HEK293 (cell line): Measurements from ENCODE around the gene COX6A2.
A peak's percentile ranks its signal among the peaks of the same experiment; 100 is the strongest.

Experiments used
- CTCF ChIA-PET: fragments of 350-600 bp; formaldehyde crosslinking; extraction: SDS; loops from one replicate; lab custom pipeline; 2021; ENCODE audit warnings: antibody characterized with exemption; lab: Yijun Ruan, JAX
- POLR2A ChIA-PET: fragments of 300-600 bp; formaldehyde crosslinking; extraction: SDS; loops from one replicate; lab custom pipeline; 2020; ENCODE audit warnings: antibody characterized with exemption, inconsistent platforms; lab: Yijun Ruan, JAX
- H3K27ac ChIP-seq: fragments of 200-500 bp; sonication (Bioruptor generic); 2 replicates; pipeline ENCODE4 v1.5.1; 2014; ENCODE audit warnings: low read depth, low read length, control low read depth, inconsistent platforms; ENCODE audit errors: extremely low read depth
- H3K36me3 ChIP-seq, 2 experiments: fragments of 200-500 bp in 1 of 2; sonication (Bioruptor generic) in 1 of 2; 1 replicate in 1 of 2; 2 replicates in 1 of 2; pipeline ENCODE4 v1.5.1; 2014 to 2017; ENCODE audit warnings: inconsistent platforms in 2 of 2, low read length in 2 of 2; ENCODE audit not compliant: control insufficient read depth in 2 of 2, insufficient read depth in 1 of 2
- H3K4me1 ChIP-seq: fragments of 200-500 bp; sonication (Bioruptor generic); 2 replicates; pipeline ENCODE4 v1.5.1; 2014; ENCODE audit warnings: mild to moderate bottlenecking, low read length, inconsistent platforms; ENCODE audit not compliant: control insufficient read depth, insufficient read depth
- H3K4me3 ChIP-seq: 2 replicates; pipeline ENCODE4 v1.5.1; 2011; ENCODE audit warnings: low read depth, mild to moderate bottlenecking, control low read depth, low read length, moderate library complexity
- H3K9me3 ChIP-seq: fragments of 200-500 bp; sonication (Bioruptor generic); 2 replicates; pipeline ENCODE4 v1.5.1; 2014; ENCODE audit warnings: low read depth, low read length, inconsistent platforms; ENCODE audit not compliant: control insufficient read depth, insufficient read depth
- GLIS1 ChIP-seq: fragments of 450-650 bp; formaldehyde crosslinking; IDR thresholded peaks from 2 replicates; pipeline ENCODE4 v1.5.1; 2016; ENCODE audit warnings: missing biosample characterization, missing genetic modification characterization
- HOXA7 ChIP-seq: sonication (generic); formaldehyde crosslinking; IDR thresholded peaks from 2 replicates; pipeline ENCODE4 v1.8.1; 2022; ENCODE audit warnings: missing genetic modification reagents, borderline replicate concordance
- IKZF3 ChIP-seq: fragments of 450-650 bp; IDR thresholded peaks from 2 replicates; pipeline ENCODE4 v1.5.0; 2018; ENCODE audit warnings: missing biosample characterization, mild to moderate bottlenecking, missing genetic modification characterization, moderate library complexity
- SP2 ChIP-seq: fragments of 450-650 bp; formaldehyde crosslinking; IDR thresholded peaks from 2 replicates; pipeline ENCODE4 v1.5.1; 2016; ENCODE audit warnings: missing biosample characterization, missing genetic modification characterization
- SP3 ChIP-seq: fragments of 450-650 bp; formaldehyde crosslinking; IDR thresholded peaks from 2 replicates; pipeline ENCODE4 v1.5.1; 2016; ENCODE audit warnings: missing biosample characterization, missing genetic modification characterization
- ZBTB10 ChIP-seq: fragments of 450-650 bp; formaldehyde crosslinking; IDR thresholded peaks from 2 replicates; pipeline ENCODE4 v1.5.1; 2016; ENCODE audit warnings: missing biosample characterization, missing genetic modification characterization
- ZBTB20 ChIP-seq: fragments of 450-650 bp; formaldehyde crosslinking; IDR thresholded peaks from 2 replicates; pipeline ENCODE4 v1.5.1; 2016; ENCODE audit warnings: missing biosample characterization, missing genetic modification characterization
- ZBTB8A ChIP-seq: fragments of 450-650 bp; formaldehyde crosslinking; IDR thresholded peaks from 2 replicates; pipeline ENCODE4 v1.5.1; 2016; ENCODE audit warnings: missing biosample characterization, missing genetic modification characterization
- ZNF19 ChIP-seq: fragments of 450-650 bp; formaldehyde crosslinking; IDR thresholded peaks from 2 replicates; pipeline ENCODE4; 2016; ENCODE audit warnings: missing biosample characterization, missing genetic modification characterization, low read depth
- ZNF214 ChIP-seq: fragments of 450-650 bp; formaldehyde crosslinking; IDR thresholded peaks from 2 replicates; pipeline ENCODE4 v1.5.1; 2017; ENCODE audit warnings: missing biosample characterization, mild to moderate bottlenecking, missing genetic modification characterization, borderline replicate concordance
- ZNF24 ChIP-seq: fragments of 450-650 bp; formaldehyde crosslinking; IDR thresholded peaks from 2 replicates; pipeline ENCODE4 v1.5.1; 2016; ENCODE audit warnings: missing biosample characterization, missing genetic modification characterization
- ZNF341 ChIP-seq: fragments of 450-650 bp; formaldehyde crosslinking; IDR thresholded peaks from 2 replicates; pipeline ENCODE4; 2016; ENCODE audit warnings: low read depth, missing biosample characterization, missing genetic modification characterization
- ZNF366 ChIP-seq: fragments of 450-650 bp; formaldehyde crosslinking; conservative IDR thresholded peaks from 2 replicates; pipeline ENCODE4 v1.5.1; 2016; ENCODE audit warnings: missing biosample characterization, missing genetic modification characterization
- ZNF449 ChIP-seq: fragments of 450-650 bp; formaldehyde crosslinking; IDR thresholded peaks from 2 replicates; pipeline ENCODE4 v1.5.1; 2017; ENCODE audit warnings: missing biosample characterization, mild to moderate bottlenecking, missing genetic modification characterization, moderate library complexity
- ZNF544 ChIP-seq: fragments of 450-650 bp; formaldehyde crosslinking; IDR thresholded peaks from 2 replicates; pipeline ENCODE4 v1.5.0; 2017; ENCODE audit warnings: missing biosample characterization, missing genetic modification characterization
- ZNF610 ChIP-seq: fragments of 450-650 bp; formaldehyde crosslinking; IDR thresholded peaks from 2 replicates; pipeline ENCODE4 v1.5.1; 2016; ENCODE audit warnings: missing biosample characterization, missing genetic modification characterization, borderline replicate concordance
- ZNF692 ChIP-seq: fragments of 450-650 bp; formaldehyde crosslinking; IDR thresholded peaks from 2 replicates; pipeline ENCODE4 v1.5.1; 2016; ENCODE audit warnings: missing biosample characterization, missing genetic modification characterization
- TF ChIP-seq, protein P1 (sequence below): fragments of 450-650 bp; formaldehyde crosslinking; IDR thresholded peaks from 2 replicates; pipeline ENCODE4 v1.5.1; 2016; ENCODE audit warnings: missing biosample characterization, missing genetic modification characterization, low read depth
- TF ChIP-seq, protein P2 (sequence below): fragments of 450-650 bp; formaldehyde crosslinking; IDR thresholded peaks from 2 replicates; pipeline ENCODE4 v1.5.1; 2016; ENCODE audit warnings: missing biosample characterization, missing genetic modification characterization
- TF ChIP-seq, protein P3 (sequence below): fragments of 450-650 bp; formaldehyde crosslinking; IDR thresholded peaks from 2 replicates; pipeline ENCODE4 v1.5.1; 2016; ENCODE audit warnings: missing biosample characterization, missing genetic modification characterization, borderline replicate concordance

The COX6A2 gene

GRCh38 chr16:31407406-31407805 lies 20.8 kb downstream of the COX6A2 start (continued):
- TF ChIP-seq ZBTB10 (tag by site-specific recombination) (no peak), ZNF610 (tag by site-specific recombination) (no peak)

- Histone ChIP-seq H3K27ac (no peak overlapping the region; the same call in 1 of the 2 replicates), H3K36me3 (peaks cover 0 to 25% of the 10 kb centered on the region in 2 experiments; a peak in 1 of 3 replicates), H3K4me3 (peak overlapping the region; percentile 6), H3K4me1 (no peaks in the 10 kb centered on the region), H3K9me3 (no peaks in the 10 kb centered on the region)
- ChIA-PET CTCF (interaction anchor here (0.6 to 1.3 kb wide), 2 partner anchors 21 to 262 kb away, joined by 3 read pairs; no protein-coding TSS in a partner anchor), POLR2A (interaction anchor here (0.6 kb wide), 1 partner anchor 384 kb away, joined by 4 read pairs; no protein-coding TSS in a partner anchor)
- TF ChIP-seq ZNF19 (tag by site-specific recombination), result no peak
- TF ChIP-seq HOXA7 (CRISPR knock-in tag), result no peak
- TF ChIP-seq, protein P1, sequence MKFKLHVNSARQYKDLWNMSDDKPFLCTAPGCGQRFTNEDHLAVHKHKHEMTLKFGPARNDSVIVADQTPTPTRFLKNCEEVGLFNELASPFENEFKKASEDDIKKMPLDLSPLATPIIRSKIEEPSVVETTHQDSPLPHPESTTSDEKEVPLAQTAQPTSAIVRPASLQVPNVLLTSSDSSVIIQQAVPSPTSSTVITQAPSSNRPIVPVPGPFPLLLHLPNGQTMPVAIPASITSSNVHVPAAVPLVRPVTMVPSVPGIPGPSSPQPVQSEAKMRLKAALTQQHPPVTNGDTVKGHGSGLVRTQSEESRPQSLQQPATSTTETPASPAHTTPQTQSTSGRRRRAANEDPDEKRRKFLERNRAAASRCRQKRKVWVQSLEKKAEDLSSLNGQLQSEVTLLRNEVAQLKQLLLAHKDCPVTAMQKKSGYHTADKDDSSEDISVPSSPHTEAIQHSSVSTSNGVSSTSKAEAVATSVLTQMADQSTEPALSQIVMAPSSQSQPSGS, result no peak
- TF ChIP-seq ZBTB20 (tag by site-specific recombination), result 0 out of 2 replicates have a peak, but pooled peaks have one; percentile 3
- TF ChIP-seq ZNF366, result peak; percentile 99
- no peak for TF ChIP-seq ZNF544 (tag by site-specific recombination)
- no peak for TF ChIP-seq GLIS1
- TF ChIP-seq, protein P2, sequence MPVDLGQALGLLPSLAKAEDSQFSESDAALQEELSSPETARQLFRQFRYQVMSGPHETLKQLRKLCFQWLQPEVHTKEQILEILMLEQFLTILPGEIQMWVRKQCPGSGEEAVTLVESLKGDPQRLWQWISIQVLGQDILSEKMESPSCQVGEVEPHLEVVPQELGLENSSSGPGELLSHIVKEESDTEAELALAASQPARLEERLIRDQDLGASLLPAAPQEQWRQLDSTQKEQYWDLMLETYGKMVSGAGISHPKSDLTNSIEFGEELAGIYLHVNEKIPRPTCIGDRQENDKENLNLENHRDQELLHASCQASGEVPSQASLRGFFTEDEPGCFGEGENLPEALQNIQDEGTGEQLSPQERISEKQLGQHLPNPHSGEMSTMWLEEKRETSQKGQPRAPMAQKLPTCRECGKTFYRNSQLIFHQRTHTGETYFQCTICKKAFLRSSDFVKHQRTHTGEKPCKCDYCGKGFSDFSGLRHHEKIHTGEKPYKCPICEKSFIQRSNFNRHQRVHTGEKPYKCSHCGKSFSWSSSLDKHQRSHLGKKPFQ (tag by site-specific recombination), result no peak
- no peak for TF ChIP-seq ZNF214 (tag by site-specific recombination)
- no peak for TF ChIP-seq ZNF449
- TF ChIP-seq ZNF341 (tag by site-specific recombination), result peak; percentile 36; the same call in 1 of the 2 replicates
- peak; percentile 93 for TF ChIP-seq SP3 (tag by site-specific recombination)
- peak; percentile 44 for TF ChIP-seq ZNF692 (tag by site-specific recombination)
- TF ChIP-seq IKZF3 (tag by site-specific recombination), result peak; percentile 98
- TF ChIP-seq ZNF24, result peak; percentile 93
- TF ChIP-seq, protein P3, sequence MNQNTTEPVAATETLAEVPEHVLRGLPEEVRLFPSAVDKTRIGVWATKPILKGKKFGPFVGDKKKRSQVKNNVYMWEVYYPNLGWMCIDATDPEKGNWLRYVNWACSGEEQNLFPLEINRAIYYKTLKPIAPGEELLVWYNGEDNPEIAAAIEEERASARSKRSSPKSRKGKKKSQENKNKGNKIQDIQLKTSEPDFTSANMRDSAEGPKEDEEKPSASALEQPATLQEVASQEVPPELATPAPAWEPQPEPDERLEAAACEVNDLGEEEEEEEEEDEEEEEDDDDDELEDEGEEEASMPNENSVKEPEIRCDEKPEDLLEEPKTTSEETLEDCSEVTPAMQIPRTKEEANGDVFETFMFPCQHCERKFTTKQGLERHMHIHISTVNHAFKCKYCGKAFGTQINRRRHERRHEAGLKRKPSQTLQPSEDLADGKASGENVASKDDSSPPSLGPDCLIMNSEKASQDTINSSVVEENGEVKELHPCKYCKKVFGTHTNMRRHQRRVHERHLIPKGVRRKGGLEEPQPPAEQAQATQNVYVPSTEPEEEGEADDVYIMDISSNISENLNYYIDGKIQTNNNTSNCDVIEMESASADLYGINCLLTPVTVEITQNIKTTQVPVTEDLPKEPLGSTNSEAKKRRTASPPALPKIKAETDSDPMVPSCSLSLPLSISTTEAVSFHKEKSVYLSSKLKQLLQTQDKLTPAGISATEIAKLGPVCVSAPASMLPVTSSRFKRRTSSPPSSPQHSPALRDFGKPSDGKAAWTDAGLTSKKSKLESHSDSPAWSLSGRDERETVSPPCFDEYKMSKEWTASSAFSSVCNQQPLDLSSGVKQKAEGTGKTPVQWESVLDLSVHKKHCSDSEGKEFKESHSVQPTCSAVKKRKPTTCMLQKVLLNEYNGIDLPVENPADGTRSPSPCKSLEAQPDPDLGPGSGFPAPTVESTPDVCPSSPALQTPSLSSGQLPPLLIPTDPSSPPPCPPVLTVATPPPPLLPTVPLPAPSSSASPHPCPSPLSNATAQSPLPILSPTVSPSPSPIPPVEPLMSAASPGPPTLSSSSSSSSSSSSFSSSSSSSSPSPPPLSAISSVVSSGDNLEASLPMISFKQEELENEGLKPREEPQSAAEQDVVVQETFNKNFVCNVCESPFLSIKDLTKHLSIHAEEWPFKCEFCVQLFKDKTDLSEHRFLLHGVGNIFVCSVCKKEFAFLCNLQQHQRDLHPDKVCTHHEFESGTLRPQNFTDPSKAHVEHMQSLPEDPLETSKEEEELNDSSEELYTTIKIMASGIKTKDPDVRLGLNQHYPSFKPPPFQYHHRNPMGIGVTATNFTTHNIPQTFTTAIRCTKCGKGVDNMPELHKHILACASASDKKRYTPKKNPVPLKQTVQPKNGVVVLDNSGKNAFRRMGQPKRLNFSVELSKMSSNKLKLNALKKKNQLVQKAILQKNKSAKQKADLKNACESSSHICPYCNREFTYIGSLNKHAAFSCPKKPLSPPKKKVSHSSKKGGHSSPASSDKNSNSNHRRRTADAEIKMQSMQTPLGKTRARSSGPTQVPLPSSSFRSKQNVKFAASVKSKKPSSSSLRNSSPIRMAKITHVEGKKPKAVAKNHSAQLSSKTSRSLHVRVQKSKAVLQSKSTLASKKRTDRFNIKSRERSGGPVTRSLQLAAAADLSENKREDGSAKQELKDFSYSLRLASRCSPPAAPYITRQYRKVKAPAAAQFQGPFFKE (tag by site-specific recombination), result no peak
- peak; percentile 96 for TF ChIP-seq SP2 (tag by site-specific recombination)
- TF ChIP-seq ZBTB8A (tag by site-specific recombination), result peak; percentile 41; the same call in 1 of the 2 replicates
Measured at GRCh38 chr16:31404353-31405064, 23.7 kb downstream of the COX6A2 start.
